Hepatocyte (in vitro differentiated cells): ENCODE data around the gene RAB4B.

Experiments used
- EZH2 ChIP-seq: fragments of 200-600 bp; sonication (generic); IDR thresholded peaks from 2 replicates; pipeline ENCODE4 v1.6.1; 2016; ENCODE audit warnings: antibody characterized with exemption, mild to moderate bottlenecking, borderline replicate concordance
- EZH2phosphoT487 ChIP-seq: fragments of 200-600 bp; sonication (generic); IDR thresholded peaks from one replicate; pipeline ENCODE4 v1.6.1; 2018; ENCODE audit warnings: antibody characterized with exemption, mild to moderate bottlenecking, low read depth, moderate library complexity; ENCODE audit not compliant: unreplicated experiment, severe bottlenecking
- TF ChIP-seq, protein P1 (sequence below): fragments of 200-600 bp; sonication (generic); IDR thresholded peaks from 2 replicates; pipeline ENCODE4 v1.5.1; 2016; ENCODE audit warnings: antibody characterized with exemption, mild to moderate bottlenecking; ENCODE audit not compliant: poor library complexity

GRCh38 chr19:40806423-40807146 lies 28.5 kb downstream of the RAB4B start:
- TF ChIP-seq, protein P1, sequence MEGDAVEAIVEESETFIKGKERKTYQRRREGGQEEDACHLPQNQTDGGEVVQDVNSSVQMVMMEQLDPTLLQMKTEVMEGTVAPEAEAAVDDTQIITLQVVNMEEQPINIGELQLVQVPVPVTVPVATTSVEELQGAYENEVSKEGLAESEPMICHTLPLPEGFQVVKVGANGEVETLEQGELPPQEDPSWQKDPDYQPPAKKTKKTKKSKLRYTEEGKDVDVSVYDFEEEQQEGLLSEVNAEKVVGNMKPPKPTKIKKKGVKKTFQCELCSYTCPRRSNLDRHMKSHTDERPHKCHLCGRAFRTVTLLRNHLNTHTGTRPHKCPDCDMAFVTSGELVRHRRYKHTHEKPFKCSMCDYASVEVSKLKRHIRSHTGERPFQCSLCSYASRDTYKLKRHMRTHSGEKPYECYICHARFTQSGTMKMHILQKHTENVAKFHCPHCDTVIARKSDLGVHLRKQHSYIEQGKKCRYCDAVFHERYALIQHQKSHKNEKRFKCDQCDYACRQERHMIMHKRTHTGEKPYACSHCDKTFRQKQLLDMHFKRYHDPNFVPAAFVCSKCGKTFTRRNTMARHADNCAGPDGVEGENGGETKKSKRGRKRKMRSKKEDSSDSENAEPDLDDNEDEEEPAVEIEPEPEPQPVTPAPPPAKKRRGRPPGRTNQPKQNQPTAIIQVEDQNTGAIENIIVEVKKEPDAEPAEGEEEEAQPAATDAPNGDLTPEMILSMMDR, result peak; percentile 85
- TF ChIP-seq EZH2 (no peak), EZH2phosphoT487 (no peak)
